CD4-positive, alpha-beta T cell treated with Interleukin-6 at 100 ng/mL for 8 hours (primary cell): ENCODE results near the gene RFNG.
A peak's percentile ranks its signal among the peaks of the same experiment; 100 is the strongest.

ENCODE experiments used
- DNase-seq: peaks from one replicate; pipeline ENCODE4 v3.0.0-alpha.2; 2020; ENCODE audit warnings: mixed read lengths, low spot score

Gene RFNG

GRCh38 chr17:82051776-82052637 lies at the start of gene RFNG, which contains the start of gene GPS1:
Gene RFNG (minus strand): TSS chr17:82051811. CDS start chr17:82051766, 45 bp downstream.
Gene GPS1 (plus strand): TSS chr17:82051898. CDS start chr17:82051932, 34 bp downstream.
- peak; percentile 74 for DNase-seq

GRCh38 chr17:82101301-82101715 lies 49.7 kb upstream of the RFNG start:
- DNase-seq, result no peak

GRCh38 chr17:82100502-82101298 lies 49.1 kb upstream of the RFNG start:
- DNase-seq, result no peak

GRCh38 chr17:82098939-82099763 lies 47.5 kb upstream of the RFNG start:
- no peak for DNase-seq

GRCh38 chr17:82098169-82098938 lies 46.7 kb upstream of the RFNG start, which contains the start of gene FASN:
Gene FASN (minus strand): TSS chr17:82098236. CDS start chr17:82096445, 1,791 bp downstream.
- peak; percentile 90 for DNase-seq

GRCh38 chr17:82097919-82098168 lies 46.2 kb upstream of the RFNG start:
- DNase-seq, result no peak

- no peak for DNase-seq
Observed at GRCh38 chr17:82097184-82097918, 45.7 kb upstream of the RFNG start.

GRCh38 chr17:82096709-82097183 lies 45.1 kb upstream of the RFNG start:
- no peak for DNase-seq

GRCh38 chr17:82095777-82096708 lies 44.4 kb upstream of the RFNG start:
- no peak for DNase-seq

- no peak for DNase-seq
Observed at GRCh38 chr17:82094931-82095776, 43.5 kb upstream of the RFNG start.

GRCh38 chr17:82092995-82093751 lies 41.6 kb upstream of the RFNG start:
- no peak for DNase-seq

- DNase-seq, result no peak
Observed at GRCh38 chr17:82092628-82092994, 41.0 kb upstream of the RFNG start.

- DNase-seq, result no peak
Observed at GRCh38 chr17:82092094-82092586, 40.5 kb upstream of the RFNG start.

- no peak for DNase-seq
Observed at GRCh38 chr17:82091264-82092066, 39.9 kb upstream of the RFNG start.

- no peak for DNase-seq
Observed at GRCh38 chr17:82090549-82091263, 39.1 kb upstream of the RFNG start.
